ENCODE results near the gene SLC30A5. TPM values are rescaled to one million over a fixed set of nuclear protein-coding genes. Genes with fewer than 3 reads are reported as not detected.

SLC30A5 gene
- total and polyA plus RNA-seq, 9 of the 15 experiments (the other 6 are each of a cell fraction or from before 2014, with no cell fraction given): 22.9 to 86.8 (median 62.5) TPM

GRCh38 chr5:69083412-69083811, 10.4 kb upstream of the SLC30A5 start (continued):
- peak; percentile 67; the same call in 1 of the 2 replicates for TF ChIP-seq REST (IDR thresholded peaks at IDR 0.05; ENCODE audit: borderline replicate concordance)
- no peak for TF ChIP-seq REST (CRISPR knock-in tag; IDR thresholded peaks at IDR 0.05; ENCODE audit: low read depth)
- peak; percentile 91 for TF ChIP-seq L3MBTL2 (IDR thresholded peaks at IDR 0.05)
- 0 out of 2 replicates have a peak, but pooled peaks have one; percentile 39 for TF ChIP-seq SMAD4 (CRISPR knock-in tag; conservative IDR thresholded peaks at IDR 0.05)
- peak in 1 of 2 experiments; percentile 69; a peak in 1 of 4 replicates for TF ChIP-seq MAZ (CRISPR knock-in tag; conservative IDR thresholded peaks at IDR 0.05 in 1 of 2, IDR thresholded peaks at IDR 0.05 in 1 of 2)
- no peak for TF ChIP-seq CSDE1 (IDR thresholded peaks at IDR 0.05)
- TF ChIP-seq THRB (CRISPR knock-in tag; conservative IDR thresholded peaks at IDR 0.05): no peak
- no peak for TF ChIP-seq CHD1 (IDR thresholded peaks at IDR 0.05; ENCODE audit: low read length)
- TF ChIP-seq SAFB2 (IDR thresholded peaks at IDR 0.05; ENCODE audit: borderline replicate concordance, low read depth, low read length, severe bottlenecking): no peak
- TF ChIP-seq JUND (IDR thresholded peaks at IDR 0.05; ENCODE audit: borderline replicate concordance, low read depth, low read length): 0 out of 2 replicates have a peak, but pooled peaks have one; percentile 29
- TF ChIP-seq JUND (tag; IDR thresholded peaks at IDR 0.05; ENCODE audit: borderline replicate concordance, low read depth, low read length): peak; percentile 37; the same call in 1 of the 3 replicates
